ENCODE measurements around the gene ZNF69.
"Not testable (repeated sequence)": the region's sequence is repeated elsewhere in the genome, so short reads cannot be mapped to it uniquely, and the experiment has no call there.

DNA sequence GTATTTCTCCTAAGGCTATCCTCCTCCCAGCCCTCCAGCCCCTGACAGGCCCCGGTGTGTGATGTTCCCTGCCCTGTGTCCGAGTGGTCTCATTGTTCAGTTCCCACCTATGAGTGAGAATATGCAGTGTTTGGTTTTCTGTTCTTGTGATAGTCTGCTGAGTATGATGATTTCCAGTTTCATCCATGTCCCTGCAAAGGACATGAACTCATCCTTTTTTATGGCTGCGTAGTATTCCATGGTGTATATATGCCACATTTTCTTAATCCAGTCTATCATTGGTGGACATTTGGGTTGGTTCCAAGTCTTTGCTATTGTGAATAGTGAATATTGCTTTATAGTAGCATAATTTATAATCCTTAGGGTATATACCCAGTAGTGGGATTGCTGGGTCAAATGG, 48.2 kb downstream of the ZNF69 start:
- not testable (repeated sequence) for TF ChIP-seq CTCF, POLR2A (IDR thresholded peaks at IDR 0.05)
